ENCODE data around the gene NPY4R2.
"Not testable (repeated sequence)": the region's sequence is repeated elsewhere in the genome, so short reads cannot be mapped to it uniquely, and the experiment has no call there.

- not testable (repeated sequence) for TF ChIP-seq CTCF (IDR thresholded peaks at IDR 0.05; ENCODE audit: extremely low read depth in 1 of 2, insufficient read depth in 1 of 2, low read depth in 1 of 2, low read length in 2 of 2); POLR2A (IDR thresholded peaks at IDR 0.05; ENCODE audit: low read depth, low read length); MAX (IDR thresholded peaks at IDR 0.05; ENCODE audit: insufficient read depth, insufficient read length); FOS (IDR thresholded peaks at IDR 0.05; ENCODE audit: borderline replicate concordance, insufficient read depth, low read length); POLR2AphosphoS5 (IDR thresholded peaks at IDR 0.05; ENCODE audit: insufficient read depth, low read depth, low read length)
Observed at GRCh38 chr10:47914052-47914451, 4.4 kb upstream of the NPY4R2 start.

Measured in endothelial cell of umbilical vein (primary cell).